H1 (cell line): ENCODE data around the gene TIMM23. TPM values are rescaled to one million over a fixed set of nuclear protein-coding genes. Genes with fewer than 3 reads are reported as not detected.
"Not testable (repeated sequence)": the region's sequence is repeated elsewhere in the genome, so short reads cannot be mapped to it uniquely, and the experiment has no call there.

Experiments used
- CTCF ChIA-PET: fragments of 300-600 bp; sonication (Branson Sonifier 250); formaldehyde crosslinking; loops from one replicate; lab custom pipeline; 2021; ENCODE audit not compliant: partially characterized antibody; lab: Charles Lee
- POLR2A ChIA-PET: fragments of 300-600 bp; sonication (Branson Sonifier 250); formaldehyde crosslinking; loops from one replicate; lab custom pipeline; 2021; ENCODE audit warnings: inconsistent platforms; ENCODE audit not compliant: partially characterized antibody; lab: Charles Lee
- DNase-seq, 2 experiments: peaks; one replicate each; pipeline versions ENCODE4 v3.0.0 to v3.0.0-alpha.2; 2010 to 2022; ENCODE audit warnings: low spot score in 2 of 2, low read depth in 1 of 2, mixed read lengths in 1 of 2
- FAIRE-seq: peaks from 2 replicates; lab custom pipeline; 2011; peaks lifted over from hg19 to GRCh38; lab: Jason Lieb, UNC
- H2AFZ ChIP-seq: 2 replicates; pipeline ENCODE4 v1.8.1; 2012; ENCODE audit warnings: low read length, inconsistent platforms
- H2AK5ac ChIP-seq: 2 replicates; pipeline ENCODE4 v1.6.1; 2013; ENCODE audit warnings: low read depth, low read length
- H2BK120ac ChIP-seq: replicated peaks from 2 replicates; pipeline ENCODE3; 2013; ENCODE audit warnings: low read depth, low read length, inconsistent platforms
- H2BK12ac ChIP-seq: 2 replicates; pipeline ENCODE4 v1.6.1; 2013; ENCODE audit warnings: low read depth, low read length
- H2BK15ac ChIP-seq: 2 replicates; pipeline ENCODE4 v1.6.1; 2013; ENCODE audit warnings: low read length
- H2BK20ac ChIP-seq: 2 replicates; pipeline ENCODE4 v1.6.1; 2013; ENCODE audit warnings: low read length
- H2BK5ac ChIP-seq: 2 replicates; pipeline ENCODE4 v1.6.1; 2013; ENCODE audit warnings: low read depth, low read length
- H3K14ac ChIP-seq: 2 replicates; pipeline ENCODE4 v1.6.1; 2013; ENCODE audit warnings: inconsistent platforms; ENCODE audit not compliant: insufficient read length
- H3K18ac ChIP-seq: 2 replicates; pipeline ENCODE4 v1.6.1; 2013; ENCODE audit warnings: low read length; ENCODE audit errors: extremely low read depth
- H3K23ac ChIP-seq: 2 replicates; pipeline ENCODE4 v1.6.1; 2013; ENCODE audit warnings: inconsistent platforms; ENCODE audit not compliant: insufficient read length
- H3K23me2 ChIP-seq: 2 replicates; pipeline ENCODE4 v1.6.1; 2013; ENCODE audit warnings: low read depth, low read length
- H3K27ac ChIP-seq: 2 replicates; pipeline ENCODE4 v1.6.1; 2011; ENCODE audit warnings: low read depth, low read length, inconsistent platforms
- H3K27me3 ChIP-seq, 4 experiments: replicated peaks in 1 of 4; 1 replicate in 1 of 4; 2 replicates in 3 of 4; pipeline versions ENCODE4 v1.6.1 to v1.8.1; 2011 to 2013; ENCODE audit warnings: low read length in 3 of 4, mild to moderate bottlenecking in 3 of 4, inconsistent platforms in 2 of 4, mixed read lengths in 2 of 4, moderate library complexity in 1 of 4; ENCODE audit not compliant: control insufficient read depth in 3 of 4, insufficient read depth in 3 of 4; ENCODE audit errors: extremely low read depth in 1 of 4
- H3K36me3 ChIP-seq, 4 experiments: 2 replicates each; pipeline versions ENCODE4 v1.6.1 to v1.8.1; 2011 to 2013; ENCODE audit warnings: mild to moderate bottlenecking in 4 of 4, low read length in 3 of 4, moderate library complexity in 2 of 4, control low read depth in 1 of 4, inconsistent platforms in 1 of 4; ENCODE audit not compliant: insufficient read depth in 4 of 4, control insufficient read depth in 2 of 4
- H3K4ac ChIP-seq: replicated peaks from 2 replicates; pipeline ENCODE3; 2013; ENCODE audit warnings: low read length, low read depth, mixed read lengths, inconsistent platforms; ENCODE audit not compliant: insufficient read length
- H3K4me1 ChIP-seq, 4 experiments: replicated peaks in 1 of 4; 1 replicate in 1 of 4; 2 replicates in 3 of 4; pipeline versions ENCODE4 v1.6.1 to v1.8.1; 2011 to 2013; ENCODE audit warnings: low read length in 3 of 4, inconsistent platforms in 2 of 4, mixed read lengths in 1 of 4; ENCODE audit not compliant: insufficient read depth in 4 of 4, control insufficient read depth in 3 of 4
- H3K4me2 ChIP-seq, 2 experiments: 2 replicates each; pipeline versions ENCODE4 v1.6.1 to v1.8.1; 2011 to 2013; ENCODE audit warnings: low read depth in 2 of 2, low read length in 2 of 2, control low read depth in 1 of 2, inconsistent platforms in 1 of 2, mild to moderate bottlenecking in 1 of 2; ENCODE audit not compliant: insufficient read depth in 1 of 2
- H3K4me3 ChIP-seq, 4 experiments: fragments of 200-600, 300-600 bp in 1 of 4; sonication (generic), shearing (Covaris generic), sonication (Bioruptor Twin) in 1 of 4; 2 replicates each; pipeline versions ENCODE4 v1.5.1 to v1.8.1; 2011 to 2016; ENCODE audit warnings: low read length in 4 of 4, low read depth in 3 of 4, control low read depth in 2 of 4, inconsistent platforms in 2 of 4, mild to moderate bottlenecking in 2 of 4, mixed read lengths in 1 of 4, moderate library complexity in 1 of 4; ENCODE audit not compliant: insufficient read depth in 2 of 4; ENCODE audit errors: extremely low read depth in 1 of 4
- H3K56ac ChIP-seq: replicated peaks from 2 replicates; pipeline ENCODE3; 2013; ENCODE audit warnings: low read depth, mild to moderate bottlenecking, mixed read lengths, low read length, inconsistent platforms; ENCODE audit not compliant: insufficient read length
- H3K79me1 ChIP-seq: 2 replicates; pipeline ENCODE4 v1.6.1; 2013; ENCODE audit warnings: low read depth, low read length, control low read depth
- H3K79me2 ChIP-seq, 2 experiments: 2 replicates each; pipeline versions ENCODE4 v1.6.1 to v1.8.1; 2012 to 2013; ENCODE audit warnings: low read length in 2 of 2, mild to moderate bottlenecking in 2 of 2, inconsistent platforms in 1 of 2; ENCODE audit not compliant: insufficient read depth in 2 of 2, control insufficient read depth in 1 of 2
- H3K9ac ChIP-seq, 4 experiments: replicated peaks in 1 of 4; 1 replicate in 1 of 4; 2 replicates in 3 of 4; pipeline versions ENCODE4 v1.6.1 to v1.8.1; 2011 to 2013; ENCODE audit warnings: low read depth in 3 of 4, low read length in 3 of 4, control low read depth in 2 of 4, mild to moderate bottlenecking in 2 of 4, moderate library complexity in 2 of 4, inconsistent platforms in 1 of 4; ENCODE audit errors: extremely low read depth in 1 of 4
- H3K9me3 ChIP-seq, 2 experiments: 2 replicates each; pipeline versions ENCODE4 v1.6.1 to v1.8.1; 2012 to 2013; ENCODE audit warnings: mild to moderate bottlenecking in 2 of 2, moderate library complexity in 2 of 2, control low read depth in 1 of 2, inconsistent platforms in 1 of 2, low read depth in 1 of 2, low read length in 1 of 2, mixed read lengths in 1 of 2; ENCODE audit not compliant: insufficient read depth in 2 of 2
- H4K20me1 ChIP-seq, 2 experiments: replicated peaks in 1 of 2; 2 replicates each; pipeline versions ENCODE3 to v1.8.1; 2011 to 2013; ENCODE audit warnings: inconsistent platforms in 2 of 2, low read length in 2 of 2, mild to moderate bottlenecking in 1 of 2; ENCODE audit not compliant: insufficient read depth in 2 of 2, control insufficient read depth in 1 of 2
- H4K5ac ChIP-seq: 2 replicates; pipeline ENCODE4 v1.6.1; 2013; ENCODE audit warnings: low read length, low read depth, mixed read lengths, inconsistent platforms; ENCODE audit not compliant: insufficient read length
- H4K8ac ChIP-seq: 2 replicates; pipeline ENCODE4 v1.8.0; 2013; ENCODE audit warnings: mild to moderate bottlenecking, moderate library complexity, low read length, inconsistent platforms; ENCODE audit not compliant: insufficient read depth; ENCODE audit errors: extremely low read depth
- H4K91ac ChIP-seq: replicated peaks from 2 replicates; pipeline ENCODE3; 2013; ENCODE audit warnings: low read length, mixed read lengths, inconsistent platforms; ENCODE audit not compliant: insufficient read length
- PHF8 ChIP-seq: fragments of 200-600 bp; sonication (generic); conservative IDR thresholded peaks from 2 replicates; pipeline ENCODE4 v1.7.1; 2012; ENCODE audit warnings: low read depth, mild to moderate bottlenecking, inconsistent platforms, low read length, moderate library complexity
- POLR2AphosphoS5 ChIP-seq: IDR thresholded peaks from 2 replicates; pipeline ENCODE4 v1.6.1; 2011; ENCODE audit warnings: low read depth, low read length
- WGBS, 2 experiments: shearing (Covaris generic) in 1 of 2; methylation state at CpG; one replicate each; pipeline versions ENCODE4 v1.1.6 to v1.1.7; 2013 to 2015; ENCODE audit warnings: low lambda C conversion rate in 2 of 2, mixed read lengths in 2 of 2, inconsistent platforms in 1 of 2, low coverage in 1 of 2, missing lambda C conversion rate in 1 of 2; ENCODE audit not compliant: insufficient replicate concordance in 2 of 2, insufficient coverage in 1 of 2, insufficient read length in 1 of 2; ENCODE audit errors: extremely low coverage in 1 of 2, missing lambda C conversion rate in 1 of 2; 5-methylcytosine and 5-hydroxymethylcytosine counted together
- polyA plus RNA-seq, 7 experiments: library from polyadenylated mRNA; depleted of rRNA in 3 of 7; stranded (reverse) in 5 of 7; unstranded in 2 of 7; fragments of >200 nt in 5 of 7; fragments of 200-250 nt in 2 of 7; gene quantifications; 1 replicate in 5 of 7; 2 replicates in 1 of 7; 4 replicates in 1 of 7; pipeline versions ENCODE4 v1.2.1 to v1.2.3, GENCODE V29; 2011 to 2013; ENCODE audit warnings: missing spikeins in 2 of 7, mixed read lengths in 2 of 7
- total RNA-seq: library from RNA; stranded (reverse); fragmentation: NEBNext Ultra II Directional; extraction: Animal tissue kit (Norgen Biotek cat#: 25700); gene quantifications from 2 replicates; pipeline ENCODE4 v1.2.1, GENCODE V29; 2021
- TF ChIP-seq, protein P1 (sequence below): IDR thresholded peaks from 2 replicates; pipeline ENCODE4 v1.6.1; 2012; ENCODE audit warnings: inconsistent platforms
- TF ChIP-seq, protein P2 (sequence below): IDR thresholded peaks from 2 replicates; pipeline ENCODE4 v1.6.1; 2011; ENCODE audit warnings: low read depth, mild to moderate bottlenecking, low read length; ENCODE audit not compliant: insufficient read depth

TIMM23 gene
- total and polyA plus RNA-seq, 2 of the 8 experiments (the other 6 are each of a cell fraction or from before 2014, with no cell fraction given) = 101 to 130 TPM

DNA sequence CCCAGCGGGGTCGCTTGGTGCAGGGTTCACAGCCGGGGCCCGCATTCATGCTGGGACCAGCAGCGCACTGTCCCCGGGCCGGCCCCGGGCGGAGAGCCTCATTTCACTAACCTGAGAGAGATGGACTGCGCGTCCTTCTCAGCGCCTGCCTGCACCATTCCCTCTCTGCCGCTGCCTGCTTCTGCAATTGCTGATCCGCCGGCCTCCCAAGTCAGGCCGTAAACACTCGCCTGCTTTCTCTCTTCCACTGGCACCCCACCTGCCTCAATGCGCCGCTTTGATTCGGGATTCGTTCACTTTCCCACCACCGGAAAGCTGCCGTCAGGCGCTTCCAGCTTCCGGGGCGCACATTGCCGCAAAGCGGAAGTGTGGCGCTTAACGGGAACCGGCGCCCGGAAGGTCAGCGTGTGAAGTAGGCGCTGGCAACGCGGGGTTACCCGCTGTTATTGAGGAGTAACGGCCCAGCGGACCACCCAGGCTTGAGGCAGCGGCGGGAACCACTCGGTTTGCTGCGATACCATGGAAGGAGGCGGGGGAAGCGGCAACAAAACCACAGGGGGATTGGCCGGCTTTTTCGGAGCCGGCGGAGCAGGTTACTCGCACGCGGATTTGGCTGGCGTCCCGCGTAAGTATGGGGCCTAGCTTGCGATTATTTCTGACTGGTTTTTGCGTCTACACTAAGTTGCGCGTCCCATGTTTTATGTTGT, at the start of gene TIMM23 (continued):
- TF ChIP-seq, protein P1, sequence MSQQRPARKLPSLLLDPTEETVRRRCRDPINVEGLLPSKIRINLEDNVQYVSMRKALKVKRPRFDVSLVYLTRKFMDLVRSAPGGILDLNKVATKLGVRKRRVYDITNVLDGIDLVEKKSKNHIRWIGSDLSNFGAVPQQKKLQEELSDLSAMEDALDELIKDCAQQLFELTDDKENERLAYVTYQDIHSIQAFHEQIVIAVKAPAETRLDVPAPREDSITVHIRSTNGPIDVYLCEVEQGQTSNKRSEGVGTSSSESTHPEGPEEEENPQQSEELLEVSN = peak; percentile 84
- TF ChIP-seq PHF8 = peak; percentile 83
- TF ChIP-seq, protein P2, sequence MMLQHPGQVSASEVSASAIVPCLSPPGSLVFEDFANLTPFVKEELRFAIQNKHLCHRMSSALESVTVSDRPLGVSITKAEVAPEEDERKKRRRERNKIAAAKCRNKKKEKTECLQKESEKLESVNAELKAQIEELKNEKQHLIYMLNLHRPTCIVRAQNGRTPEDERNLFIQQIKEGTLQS = peak; percentile 79
- peak; percentile 75 for TF ChIP-seq POLR2AphosphoS5

DNA sequence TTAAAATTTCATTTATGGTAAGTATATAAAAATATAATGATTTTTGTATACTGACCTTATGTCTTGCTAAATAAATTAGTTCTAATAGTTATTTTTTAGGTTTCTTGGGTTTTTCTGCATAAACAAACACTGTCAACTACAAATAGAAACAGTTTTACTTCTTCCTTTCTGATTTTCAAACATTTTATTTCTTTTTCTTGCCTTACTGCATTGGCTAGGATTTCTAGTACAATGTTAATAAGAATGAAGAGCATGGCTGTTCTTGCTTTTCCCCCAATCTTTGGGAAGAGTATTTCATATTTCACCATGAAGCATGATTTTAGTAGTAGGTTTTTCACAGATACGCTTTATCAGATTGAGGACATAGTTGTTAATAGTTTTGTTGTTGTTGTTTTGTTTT, 45.5 kb upstream of the TIMM23 start:
- H4K5ac ChIP-seq, H3K18ac ChIP-seq, H2BK12ac ChIP-seq, H4K91ac ChIP-seq, H3K4me1 ChIP-seq, FAIRE-seq, POLR2A ChIA-PET, CTCF ChIA-PET, H4K20me1 ChIP-seq, H3K14ac ChIP-seq, H3K27me3 ChIP-seq, H3K23ac ChIP-seq, H2BK120ac ChIP-seq, H3K36me3 ChIP-seq, H2AFZ ChIP-seq, H3K9ac ChIP-seq, H4K8ac ChIP-seq, H2BK15ac ChIP-seq, H3K4me3 ChIP-seq, H3K23me2 ChIP-seq, H3K56ac ChIP-seq, H3K4me2 ChIP-seq, H3K4ac ChIP-seq, H3K9me3 ChIP-seq, H2BK5ac ChIP-seq, H3K79me2 ChIP-seq, H3K79me1 ChIP-seq, H3K27ac ChIP-seq, DNase-seq, H2AK5ac ChIP-seq, H2BK20ac ChIP-seq: not testable (repeated sequence)
- WGBS, 2 experiments = 100% methylated on average over 1 of the region's 1 CpG; no CpG with 5 or more reads in 1 of the 2 experiments
